PC-9 (cell line): Measurements from ENCODE around the gene ARHGAP32.

Experiments used
- CTCF ChIP-seq: fragments of 200-600 bp; sonication (generic); conservative IDR thresholded peaks from 2 replicates; pipeline ENCODE4 v1.6.1; 2017; ENCODE audit warnings: mixed run types, antibody characterized with exemption, mild to moderate bottlenecking, moderate library complexity
- EZH2 ChIP-seq: fragments of 200-600 bp; sonication (generic); IDR thresholded peaks from 2 replicates; pipeline ENCODE4 v1.8.0; 2017; ENCODE audit warnings: antibody characterized with exemption, low read depth

GRCh38 chr11:128948583-128948982 is 243.5 kb downstream of the ARHGAP32 start:
- no peak for TF ChIP-seq EZH2
- no peak for TF ChIP-seq CTCF
